Ovary (tissue), 9 donors: ENCODE measurements around the gene NAMPT. TPM values are rescaled to one million over a fixed set of nuclear protein-coding genes. Genes with fewer than 3 reads are reported as not detected.

Experiments used
- DNase-seq, 5 donors: peaks; one replicate each; pipeline ENCODE4 v3.0.0-alpha.2; 2019 to 2020
- H3K27ac ChIP-seq, 2 donors: fragments of 200-600 bp; one replicate each; pipeline versions ENCODE4 v1.5.1 to v1.8.0; 2019 to 2022
- H3K27me3 ChIP-seq: fragments of 200-600 bp; one replicate; pipeline ENCODE4 v1.8.0; 2022
- H3K36me3 ChIP-seq: fragments of 200-600 bp; sonication (generic); one replicate; pipeline ENCODE4 v1.5.1; 2019
- H3K4me1 ChIP-seq: one replicate; pipeline ENCODE4 v1.8.1; 2013; ENCODE audit warnings: mild to moderate bottlenecking, moderate library complexity; ENCODE audit not compliant: insufficient read depth
- H3K4me3 ChIP-seq: fragments of 200-600 bp; sonication (generic); one replicate; pipeline ENCODE4 v1.5.1; 2017
- H3K9me3 ChIP-seq, 2 donors: fragments of 200-600 bp in 1 of 2; sonication (generic) in 1 of 2; one replicate each; pipeline versions ENCODE4 v1.5.1 to v1.8.1; 2013 to 2019; ENCODE audit warnings: mild to moderate bottlenecking in 1 of 2, moderate library complexity in 1 of 2
- CTCF ChIP-seq, 3 donors: fragments of 450-650 bp in 2 of 3; fragments of 200-600 bp in 1 of 3; IDR thresholded peaks; one replicate each; pipeline versions ENCODE4 v1.5.1 to v1.8.0; 2016 to 2022; ENCODE audit warnings: antibody characterized with exemption in 3 of 3, mild to moderate bottlenecking in 1 of 3
- EP300 ChIP-seq: sonication (generic); formaldehyde crosslinking; IDR thresholded peaks from one replicate; pipeline ENCODE4 v1.6.1; 2017; ENCODE audit warnings: antibody characterized with exemption
- POLR2A ChIP-seq: fragments of 450-650 bp; IDR thresholded peaks from one replicate; pipeline ENCODE4 v1.6.1; 2017; ENCODE audit warnings: antibody characterized with exemption, mild to moderate bottlenecking, moderate library complexity
- WGBS, 3 donors: extraction: QIAGEN DNeasy Blood & Tissue Kit in 1 of 3; methylation state at CpG; one replicate each; pipeline versions ENCODE4 v1.1.5 to v1.1.7; 2013 to 2017; 5-methylcytosine and 5-hydroxymethylcytosine counted together
- intact Hi-C, 4 donors: fragments of 100-400 bp; cut with DNase I; formaldehyde crosslinking; loops; one replicate each; pipeline versions ENCODE4 v1.11.0 to v1.15.1; 2022 to 2023
- polyA plus RNA-seq, 2 donors: library from polyadenylated mRNA; stranded (reverse); fragments of 200-250 nt in 1 of 2; fragments of 350-450 nt in 1 of 2; fragmentation: Illumina TruSeq in 1 of 2; extraction: RNeasy Lipid Tissue Mini Kit (QIAGEN cat#74804) in 1 of 2; gene quantifications; one replicate each; pipeline ENCODE4 v1.2.3, GENCODE V29; 2013 to 2014
- total RNA-seq, 7 donors: library from RNA; depleted of rRNA in 2 of 7; stranded (reverse); fragments of >200 nt in 2 of 7; fragmentation: NEBNext Ultra II Directional in 3 of 7; extraction: Animal tissue kit (Norgen Biotek cat#: 25700) in 3 of 7; gene quantifications; one replicate each; pipeline versions ENCODE4 v1.1.0 to v1.2.4, GENCODE V29; 2016 to 2023
- donor health status: DM: no; HTN: no; CAD: no; lungs with moderate emphysema.
- donor health status: DM: no; HTN: no; CAD: no.
- donor health status: Bipolar disorder and iron deficiency.
- donor health status: DM: yes; HTN: yes; CAD: no.
- donor health status: DM: no; HTN: no; CAD: no.
- donor health status: DM: yes; HTN: yes; CAD: no.

Gene NAMPT
- total and polyA plus RNA-seq, 9 donors = 39.5 to 609 (median 159) TPM

DNA sequence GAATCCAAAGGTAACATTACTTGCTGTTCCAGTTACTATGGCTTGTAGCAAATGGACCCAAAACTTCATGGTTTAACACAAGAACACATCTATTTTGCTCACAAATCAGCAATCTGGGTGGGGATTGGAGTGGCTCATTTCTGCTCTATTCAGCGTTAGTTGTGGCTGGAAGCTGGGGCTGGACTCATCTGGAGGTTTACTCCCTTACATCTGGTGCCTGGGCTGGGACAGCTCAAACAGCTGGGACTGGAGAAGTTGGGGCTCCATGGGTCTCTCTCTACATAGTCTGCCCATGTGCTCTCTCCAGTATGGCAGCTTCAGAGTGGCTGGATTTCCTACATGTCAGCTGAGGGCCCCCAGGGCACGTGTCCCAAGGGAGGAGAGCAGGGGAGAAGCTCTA, 33.7 kb upstream of the NAMPT start:
- Histone ChIP-seq H3K27me3 (no peaks in the 10 kb centered on the region), H3K9me3 (no peaks in the 10 kb centered on the region), H3K27ac (no peak overlapping the region), H3K4me1 (no peaks in the 10 kb centered on the region), H3K4me3 (no peak overlapping the region), H3K36me3 (no peaks in the 10 kb centered on the region)
- 73 to 81% (median 79%) methylated on average over 2 of the region's 2 CpGs for WGBS, 3 donors
- TF ChIP-seq CTCF (IDR thresholded peaks at IDR 0.05) = no peak
- no peak for TF ChIP-seq EP300
- no peak for TF ChIP-seq POLR2A
- DNase-seq = no peak
- intact Hi-C loops = no loop called here

DNA sequence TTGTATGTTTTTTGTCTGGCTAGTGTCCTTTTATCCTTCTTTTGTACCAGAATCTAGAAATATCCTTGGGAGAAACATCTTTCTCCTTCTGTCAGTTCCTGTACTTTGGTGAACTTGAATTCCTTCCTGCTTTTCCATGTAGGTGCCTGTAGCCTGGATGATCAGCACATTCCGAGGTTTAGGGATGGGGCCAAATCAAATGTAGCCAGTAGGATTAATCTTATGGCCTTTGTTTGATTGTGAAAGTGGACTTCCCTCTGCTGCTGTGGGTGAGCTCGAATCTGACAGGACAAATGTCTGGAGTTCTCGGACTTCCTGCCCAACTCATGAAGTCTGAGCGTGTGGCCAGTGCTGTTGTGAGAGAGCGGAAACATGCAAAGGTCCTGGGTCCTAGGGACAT, 33.2 kb upstream of the NAMPT start:
- Histone ChIP-seq H3K27me3 (no peaks in the 10 kb centered on the region), H3K9me3 (no peaks in the 10 kb centered on the region), H3K4me1 (no peaks in the 10 kb centered on the region), H3K4me3 (no peak overlapping the region), H3K36me3 (no peaks in the 10 kb centered on the region), H3K27ac (no peak overlapping the region)
- intact Hi-C loops = no loop called here
- no peak for DNase-seq
- 83 to 88% (median 86%) methylated on average over 5 of the region's 5 CpGs for WGBS, 3 donors
- TF ChIP-seq CTCF (IDR thresholded peaks at IDR 0.05) (no peak), POLR2A (no peak), EP300 (no peak)

- Histone ChIP-seq H3K36me3 (no peaks in the 10 kb centered on the region), H3K4me3 (no peak overlapping the region), H3K27ac (no peak overlapping the region), H3K9me3 (no peaks in the 10 kb centered on the region), H3K4me1 (no peaks in the 10 kb centered on the region), H3K27me3 (no peaks in the 10 kb centered on the region)
- intact Hi-C loops = no loop called here
- no peak for DNase-seq
- TF ChIP-seq POLR2A (no peak), EP300 (no peak), CTCF (IDR thresholded peaks at IDR 0.05) (no peak)
Measured at GRCh38 chr7:106316947-106317346, 32.2 kb upstream of the NAMPT start.

DNA sequence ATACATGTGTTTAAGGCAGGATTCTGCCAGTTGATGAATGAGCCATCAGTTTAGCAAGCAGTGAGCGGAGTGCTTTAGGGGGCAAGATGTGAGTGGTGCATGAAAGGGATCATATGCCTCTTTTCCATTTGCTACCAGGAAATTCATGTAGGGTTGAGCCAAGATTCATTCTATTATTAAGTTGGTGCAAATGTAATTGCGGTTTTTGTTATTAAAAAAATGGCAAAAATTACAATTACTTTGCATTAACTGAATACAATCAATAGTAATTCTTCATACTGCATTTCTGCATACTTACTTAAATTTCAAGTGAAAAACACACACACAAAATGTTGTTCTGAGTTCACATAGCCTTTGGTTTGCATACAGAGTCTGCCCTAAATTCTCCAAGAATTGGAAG, 30.1 kb upstream of the NAMPT start:
- no peaks in the 10 kb centered on the region for H3K4me1 ChIP-seq
- intact Hi-C loops = no loop called here
- no peaks in the 10 kb centered on the region for H3K9me3 ChIP-seq
- H3K4me3 ChIP-seq = no peak overlapping the region
- H3K36me3 ChIP-seq = no peaks in the 10 kb centered on the region
- no peak overlapping the region for H3K27ac ChIP-seq
- no peaks in the 10 kb centered on the region for H3K27me3 ChIP-seq
- DNase-seq = no peak
- TF ChIP-seq POLR2A (no peak), CTCF (IDR thresholded peaks at IDR 0.05) (no peak), EP300 (no peak)
- WGBS, 3 donors = 85 to 93% (median 93%) methylated on average over 2 of the region's 2 CpGs

GRCh38 chr7:106313966-106314365, 29.2 kb upstream of the NAMPT start:
- intact Hi-C loops = no loop called here
- 58 to 77% (median 77%) methylated on average over 2 of the region's 2 CpGs for WGBS, 3 donors

More at GRCh38 chr7:106313966-106314365, 29.2 kb upstream of the NAMPT start:
- no peak overlapping the region for H3K4me3 ChIP-seq
- no peak overlapping the region for H3K27ac ChIP-seq
- no peaks in the 10 kb centered on the region for H3K27me3 ChIP-seq
- H3K4me1 ChIP-seq = no peaks in the 10 kb centered on the region
- H3K36me3 ChIP-seq = no peaks in the 10 kb centered on the region
- no peak for TF ChIP-seq CTCF (IDR thresholded peaks at IDR 0.05)
- no peak for TF ChIP-seq EP300
- no peak for TF ChIP-seq POLR2A
- DNase-seq = no peak
- H3K9me3 ChIP-seq = no peaks in the 10 kb centered on the region
